Measurements from ENCODE around the gene APOL5. TPM values are rescaled to one million over a fixed set of nuclear protein-coding genes. Genes with fewer than 3 reads are reported as not detected.

APOL5 gene
- total and polyA plus RNA-seq, 4 experiments from 2014 or later: not detected

DNA sequence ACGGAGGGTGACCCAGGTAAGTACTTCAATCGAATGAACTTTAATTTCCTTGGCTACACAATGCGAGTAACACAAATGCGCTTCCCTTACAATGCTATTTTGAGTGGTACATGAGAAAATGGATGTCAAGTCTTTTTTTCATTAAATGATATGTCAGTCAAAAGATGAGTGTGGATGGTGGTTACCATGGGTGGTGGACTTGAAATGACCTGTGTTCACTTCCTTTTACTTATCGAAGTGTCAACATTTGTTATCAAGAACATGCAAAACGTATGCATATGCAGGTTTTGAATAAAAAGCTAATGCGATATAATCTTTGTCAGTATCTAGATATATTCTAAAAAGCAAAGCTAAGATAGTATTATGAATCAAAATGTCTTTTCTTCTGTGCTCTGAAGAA is 8.8 kb upstream of the APOL5 start:
- Histone ChIP-seq H3K9me3 (ENCODE audit: control insufficient read depth in 1 of 2, low read length in 2 of 2) (no peaks in the 10 kb centered on the region), H3K4me1 (ENCODE audit: insufficient read depth, low read length) (no peaks in the 10 kb centered on the region), H3K36me3 (ENCODE audit: insufficient read depth, low read length) (no peaks in the 10 kb centered on the region), H3K27me3 (ENCODE audit: insufficient read depth, low read length) (no peaks in the 10 kb centered on the region), H3K27ac (ENCODE audit: low read depth, low read length) (no peak overlapping the region), H3K4me3 (ENCODE audit: low read length in 2 of 2) (no peak overlapping the region)
- Mint-ChIP-seq H3K4me1 (no peaks in the 10 kb centered on the region), H3K36me3 (peaks cover 1 to 4% of the 10 kb centered on the region in 2 donors), H3K4me3 (no peak overlapping the region), H3K27me3 (peaks cover 8 to 9% of the 10 kb centered on the region in 2 donors), H3K9me3 (peaks cover 2 to 13% (median 6%) of the 10 kb centered on the region in 8 donors), H3K27ac (no peak overlapping the region)
- no peak for DNase-seq
- ChIA-PET POLR2A (ENCODE audit: partially characterized antibody) (no interaction called here), CTCF (ENCODE audit: partially characterized antibody) (no interaction called here)
- intact Hi-C loops (cut with micrococcal nuclease): no loop called here

DNA sequence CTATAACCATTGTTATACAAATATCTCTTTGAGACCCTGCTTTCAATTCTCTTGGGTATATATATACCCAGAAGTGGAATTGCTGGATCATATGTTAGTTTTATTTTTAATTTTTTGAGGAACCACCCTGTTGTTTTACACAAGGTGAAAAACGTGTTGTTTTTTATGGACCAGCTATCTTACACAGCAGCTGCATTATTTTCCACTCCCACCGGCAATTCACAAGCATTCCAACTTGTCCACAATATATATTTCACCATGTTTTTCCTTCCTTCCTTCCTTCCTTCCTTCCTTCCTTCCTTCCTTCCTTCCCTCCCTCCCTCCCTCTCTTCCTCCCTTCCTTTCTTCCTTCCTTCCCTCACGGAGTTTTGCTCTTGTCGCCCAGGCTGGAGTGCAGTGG is 6.3 kb upstream of the APOL5 start:
- H3K27me3 Mint-ChIP-seq: peaks cover 14 to 19% of the 10 kb centered on the region in 2 donors
- H3K9me3 Mint-ChIP-seq: peaks cover 2 to 13% (median 7%) of the 10 kb centered on the region in 8 donors
- H3K36me3 ChIP-seq (ENCODE audit: insufficient read depth, low read length): no peaks in the 10 kb centered on the region
- no peaks in the 10 kb centered on the region for H3K4me1 ChIP-seq (ENCODE audit: insufficient read depth, low read length)
- intact Hi-C loops (cut with micrococcal nuclease): no loop called here
- CTCF ChIA-PET (ENCODE audit: partially characterized antibody): no interaction called here
- H3K27ac Mint-ChIP-seq: no peak overlapping the region
- H3K36me3 Mint-ChIP-seq: peaks cover 1 to 4% of the 10 kb centered on the region in 2 donors
- H3K27me3 ChIP-seq (ENCODE audit: insufficient read depth, low read length): no peaks in the 10 kb centered on the region
- no peak for DNase-seq
- POLR2A ChIA-PET (ENCODE audit: partially characterized antibody): no interaction called here
- no peaks in the 10 kb centered on the region for H3K4me1 Mint-ChIP-seq
- H3K27ac ChIP-seq (ENCODE audit: low read depth, low read length): no peak overlapping the region
- H3K9me3 ChIP-seq (ENCODE audit: control insufficient read depth in 1 of 2, low read length in 2 of 2): no peaks in the 10 kb centered on the region
- no peak overlapping the region for H3K4me3 ChIP-seq (ENCODE audit: low read length in 2 of 2)
- H3K4me3 Mint-ChIP-seq: no peak overlapping the region

DNA sequence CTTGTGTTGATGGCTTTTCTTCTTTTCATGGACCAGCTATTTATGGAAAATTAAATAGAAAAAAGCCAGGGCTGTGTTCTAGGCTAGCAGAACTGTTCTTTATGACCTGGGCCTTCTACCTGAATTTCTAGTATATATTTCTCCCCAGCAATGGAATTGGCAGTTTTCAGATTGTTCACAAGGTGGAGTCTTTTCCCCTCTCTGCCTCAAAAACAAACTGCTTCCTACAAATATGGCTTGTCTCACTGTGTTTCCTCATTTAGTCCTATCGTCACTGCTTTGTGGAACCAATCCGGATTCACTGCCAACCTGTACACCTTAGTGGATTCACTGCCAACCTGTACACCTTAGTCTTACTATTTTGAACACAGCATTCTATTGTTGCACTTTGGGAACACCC is 5.0 kb upstream of the APOL5 start:
- H3K27me3 Mint-ChIP-seq: peaks cover 14 to 22% of the 10 kb centered on the region in 2 donors
- intact Hi-C loops (cut with micrococcal nuclease): no loop called here
- H3K9me3 Mint-ChIP-seq: peaks cover 2 to 13% (median 7%) of the 10 kb centered on the region in 8 donors
- no peak for DNase-seq
- no peaks in the 10 kb centered on the region for H3K4me1 ChIP-seq (ENCODE audit: insufficient read depth, low read length)
- no peaks in the 10 kb centered on the region for H3K9me3 ChIP-seq (ENCODE audit: control insufficient read depth in 1 of 2, low read length in 2 of 2)
- no peak overlapping the region for H3K27ac ChIP-seq (ENCODE audit: low read depth, low read length)
- no peak overlapping the region for H3K4me3 ChIP-seq (ENCODE audit: low read length in 2 of 2)
- no peaks in the 10 kb centered on the region for H3K36me3 ChIP-seq (ENCODE audit: insufficient read depth, low read length)
- no peaks in the 10 kb centered on the region for H3K4me1 Mint-ChIP-seq
- peaks cover 1 to 4% of the 10 kb centered on the region in 2 donors for H3K36me3 Mint-ChIP-seq
- H3K4me3 Mint-ChIP-seq: no peak overlapping the region
- CTCF ChIA-PET (ENCODE audit: partially characterized antibody): no interaction called here
- no peaks in the 10 kb centered on the region for H3K27me3 ChIP-seq (ENCODE audit: insufficient read depth, low read length)
- peak overlapping the region in 1 of 7 donors; percentile 9 for H3K27ac Mint-ChIP-seq
- POLR2A ChIA-PET (ENCODE audit: partially characterized antibody): no interaction called here

DNA sequence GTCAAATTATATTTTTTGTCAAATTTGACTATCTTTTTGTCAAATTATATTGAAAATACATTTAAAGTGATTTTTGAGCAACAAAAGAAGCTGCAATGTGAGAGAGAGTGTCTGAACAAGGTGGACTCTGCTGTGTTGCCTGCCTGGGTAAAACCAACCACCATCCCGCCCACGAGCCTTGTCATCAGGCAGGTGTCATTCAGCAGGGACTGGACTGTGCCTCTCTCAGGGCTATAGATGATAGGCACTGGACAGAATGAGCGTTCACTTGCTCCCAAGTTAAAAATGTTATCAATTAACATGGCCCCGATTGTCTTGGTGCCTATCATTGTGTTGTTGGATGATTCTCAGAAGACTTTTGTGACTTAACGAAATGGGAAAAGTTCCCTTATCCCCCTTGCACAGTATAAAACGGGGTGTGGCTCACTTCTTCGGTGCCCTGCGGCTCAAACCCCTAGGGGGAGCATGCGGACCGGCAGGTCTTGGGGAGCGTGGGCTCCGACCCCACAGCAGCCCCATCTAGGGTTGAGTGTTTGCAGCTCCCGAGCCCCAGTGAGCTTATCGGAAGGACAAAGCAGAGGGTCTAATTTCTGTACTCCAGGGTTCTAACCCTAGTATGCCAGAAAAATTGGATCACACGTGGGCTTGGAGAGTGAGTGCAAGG is 1.7 kb downstream of the APOL5 start:
- POLR2A ChIA-PET (ENCODE audit: partially characterized antibody): no interaction called here
- Histone ChIP-seq H3K9me3 (ENCODE audit: control insufficient read depth in 1 of 2, low read length in 2 of 2) (no peaks in the 10 kb centered on the region), H3K4me1 (ENCODE audit: insufficient read depth, low read length) (no peaks in the 10 kb centered on the region), H3K27ac (ENCODE audit: low read depth, low read length) (no peak overlapping the region), H3K4me3 (ENCODE audit: low read length in 2 of 2) (no peak overlapping the region), H3K27me3 (ENCODE audit: insufficient read depth, low read length) (no peaks in the 10 kb centered on the region), H3K36me3 (ENCODE audit: insufficient read depth, low read length) (no peaks in the 10 kb centered on the region)
- Mint-ChIP-seq H3K4me1 (no peaks in the 10 kb centered on the region), H3K4me3 (no peak overlapping the region), H3K27me3 (peaks cover 4 to 12% of the 10 kb centered on the region in 2 donors), H3K9me3 (peaks cover 0 to 2% (median 0%) of the 10 kb centered on the region in 8 donors), H3K36me3 (no peaks in the 10 kb centered on the region), H3K27ac (no peak overlapping the region)
- DNase-seq: no peak
- CTCF ChIA-PET (ENCODE audit: partially characterized antibody): no interaction called here
- intact Hi-C loops (cut with micrococcal nuclease): no loop called here

DNA sequence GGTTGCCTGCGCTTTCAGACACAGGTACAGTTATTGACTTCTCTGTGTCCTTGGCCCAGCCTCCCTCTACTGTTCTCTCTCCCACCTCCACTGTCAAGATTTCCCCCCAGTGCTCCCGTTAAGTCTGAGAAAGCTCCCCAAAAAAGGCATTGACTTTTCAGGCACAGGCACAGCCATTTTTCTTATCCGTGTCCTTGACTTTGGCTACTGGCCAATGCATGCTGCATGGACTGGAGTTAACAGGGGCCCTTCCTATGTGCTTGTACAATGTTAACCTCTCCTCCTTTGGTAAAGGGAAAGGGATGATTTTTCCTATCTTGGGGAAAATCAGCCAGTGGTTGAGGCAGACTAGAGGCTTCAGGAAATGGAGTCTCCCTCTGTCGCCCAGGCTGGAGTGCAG is 4.3 kb downstream of the APOL5 start:
- intact Hi-C loops (cut with micrococcal nuclease): no loop called here
- Histone ChIP-seq H3K27ac (ENCODE audit: low read depth, low read length) (no peak overlapping the region), H3K4me1 (ENCODE audit: insufficient read depth, low read length) (no peaks in the 10 kb centered on the region), H3K27me3 (ENCODE audit: insufficient read depth, low read length) (no peaks in the 10 kb centered on the region), H3K36me3 (ENCODE audit: insufficient read depth, low read length) (no peaks in the 10 kb centered on the region), H3K4me3 (ENCODE audit: low read length in 2 of 2) (no peak overlapping the region), H3K9me3 (ENCODE audit: control insufficient read depth in 1 of 2, low read length in 2 of 2) (no peaks in the 10 kb centered on the region)
- POLR2A ChIA-PET (ENCODE audit: partially characterized antibody): no interaction called here
- DNase-seq: no peak
- no peak overlapping the region for H3K27ac Mint-ChIP-seq
- no peaks in the 10 kb centered on the region for H3K4me1 Mint-ChIP-seq
- no peaks in the 10 kb centered on the region for H3K36me3 Mint-ChIP-seq
- H3K9me3 Mint-ChIP-seq: no peaks in the 10 kb centered on the region
- H3K27me3 Mint-ChIP-seq: peaks cover 0 to 3% of the 10 kb centered on the region in 2 donors
- no peak overlapping the region for H3K4me3 Mint-ChIP-seq
- CTCF ChIA-PET (ENCODE audit: partially characterized antibody): no interaction called here

DNA sequence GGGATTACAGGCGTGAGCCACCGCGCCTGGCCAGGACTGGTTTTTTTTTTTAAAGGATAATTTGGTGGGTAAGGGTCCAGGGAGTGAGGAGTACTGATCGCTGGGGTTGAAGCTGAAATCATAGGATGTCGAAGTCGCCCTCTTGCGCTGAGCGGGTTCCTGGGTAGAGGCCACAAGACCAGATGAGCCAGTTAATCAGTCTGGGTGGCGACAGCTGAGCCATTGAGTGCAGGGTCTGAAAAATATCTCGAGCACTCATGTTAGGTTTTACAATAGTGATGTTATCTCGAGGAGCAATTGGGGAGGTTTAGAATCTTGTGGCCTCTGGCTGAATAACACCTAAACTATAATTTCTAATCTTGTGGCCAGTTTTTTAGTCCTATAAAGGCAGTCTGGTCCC is 7.8 kb downstream of the APOL5 start:
- Histone ChIP-seq H3K36me3 (ENCODE audit: insufficient read depth, low read length) (no peaks in the 10 kb centered on the region), H3K4me1 (ENCODE audit: insufficient read depth, low read length) (no peaks in the 10 kb centered on the region), H3K27me3 (ENCODE audit: insufficient read depth, low read length) (no peaks in the 10 kb centered on the region), H3K4me3 (ENCODE audit: low read length in 2 of 2) (no peak overlapping the region), H3K27ac (ENCODE audit: low read depth, low read length) (no peak overlapping the region), H3K9me3 (ENCODE audit: control insufficient read depth in 1 of 2, low read length in 2 of 2) (no peaks in the 10 kb centered on the region)
- Mint-ChIP-seq H3K4me3 (no peak overlapping the region), H3K27ac (no peak overlapping the region), H3K4me1 (no peaks in the 10 kb centered on the region), H3K36me3 (no peaks in the 10 kb centered on the region), H3K27me3 (peaks cover 3% of the 10 kb centered on the region in 2 donors), H3K9me3 (no peaks in the 10 kb centered on the region)
- no peak for DNase-seq
- ChIA-PET CTCF (ENCODE audit: partially characterized antibody) (interaction anchor here (0.8 kb wide), 1 partner anchor 378 kb away, joined by 3 read pairs; no protein-coding TSS in a partner anchor), POLR2A (ENCODE audit: partially characterized antibody) (no interaction called here)
- intact Hi-C loops (cut with micrococcal nuclease): no loop called here

DNA sequence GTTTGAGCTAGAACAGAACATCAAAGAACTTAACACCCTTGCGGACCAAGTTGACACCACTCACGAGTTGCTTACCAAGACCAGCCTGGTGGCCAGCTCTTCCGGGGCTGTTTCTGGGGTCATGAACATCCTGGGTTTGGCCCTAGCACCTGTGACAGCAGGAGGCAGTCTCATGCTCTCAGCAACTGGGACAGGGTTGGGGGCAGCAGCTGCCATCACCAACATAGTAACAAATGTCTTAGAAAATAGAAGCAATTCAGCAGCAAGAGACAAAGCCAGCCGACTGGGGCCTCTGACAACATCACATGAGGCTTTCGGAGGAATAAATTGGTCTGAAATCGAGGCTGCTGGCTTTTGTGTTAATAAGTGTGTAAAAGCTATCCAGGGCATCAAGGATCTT is 8.7 kb downstream of the APOL5 start:
- peak overlapping the region in 1 of 7 donors; percentile 19 for H3K27ac Mint-ChIP-seq
- H3K4me3 ChIP-seq (ENCODE audit: low read length in 2 of 2): no peak overlapping the region
- no peak overlapping the region for H3K27ac ChIP-seq (ENCODE audit: low read depth, low read length)
- no peaks in the 10 kb centered on the region for H3K36me3 Mint-ChIP-seq
- H3K9me3 Mint-ChIP-seq: no peaks in the 10 kb centered on the region
- H3K36me3 ChIP-seq (ENCODE audit: insufficient read depth, low read length): no peaks in the 10 kb centered on the region
- no peak overlapping the region for H3K4me3 Mint-ChIP-seq
- ChIA-PET POLR2A (ENCODE audit: partially characterized antibody) (no interaction called here), CTCF (ENCODE audit: partially characterized antibody) (interaction anchor here (0.8 kb wide), 1 partner anchor 379 kb away, joined by 3 read pairs; no protein-coding TSS in a partner anchor)
- DNase-seq: no peak
- H3K4me1 Mint-ChIP-seq: no peaks in the 10 kb centered on the region
- no peaks in the 10 kb centered on the region for H3K4me1 ChIP-seq (ENCODE audit: insufficient read depth, low read length)
- intact Hi-C loops (cut with micrococcal nuclease): no loop called here
- H3K9me3 ChIP-seq (ENCODE audit: control insufficient read depth in 1 of 2, low read length in 2 of 2): no peaks in the 10 kb centered on the region
- no peaks in the 10 kb centered on the region for H3K27me3 ChIP-seq (ENCODE audit: insufficient read depth, low read length)
- peaks cover 3 to 7% of the 10 kb centered on the region in 2 donors for H3K27me3 Mint-ChIP-seq

All from CD4-positive, alpha-beta memory T cell (primary cell).